Brain microvascular endothelial cell (primary cell): ENCODE data around the gene EPB41L1.
A peak's percentile ranks its signal among the peaks of the same experiment; 100 is the strongest.

Experiments used
- DNase-seq: peaks from one replicate; pipeline ENCODE4 v3.0.0-alpha.2; 2020
- H3K27ac ChIP-seq: fragments of 250-450 bp; sonication (Bioruptor Pico); 2 replicates; pipeline ENCODE4 v1.5.1; 2020; ENCODE audit warnings: mild to moderate bottlenecking, moderate library complexity
- H3K27me3 ChIP-seq: fragments of 250-450 bp; sonication (Bioruptor Pico); replicated peaks from 2 replicates; pipeline ENCODE4 v1.5.1; 2020; ENCODE audit warnings: mild to moderate bottlenecking
- H3K36me3 ChIP-seq: fragments of 250-450 bp; sonication (Bioruptor Pico); replicated peaks from 2 replicates; pipeline ENCODE4 v1.5.1; 2020; ENCODE audit warnings: mild to moderate bottlenecking
- H3K4me3 ChIP-seq: 2 replicates; pipeline ENCODE4 v1.5.1; 2011; ENCODE audit warnings: low read depth, mild to moderate bottlenecking, control low read depth, low read length, moderate library complexity
- in situ Hi-C: cut with HindIII; loops from 2 replicates; pipeline ENCODE4 v1.10.0; 2017; ENCODE audit warnings: low sequenced_read_pairs, low pct_ligation_motif_present
- TF ChIP-seq, protein P1 (sequence below): IDR thresholded peaks from 2 replicates; pipeline ENCODE4 v1.5.1; 2011; ENCODE audit warnings: low read depth, mild to moderate bottlenecking, moderate library complexity, low read length, control low read depth, inconsistent platforms; ENCODE audit errors: missing control alignments

The EPB41L1 gene

DNA sequence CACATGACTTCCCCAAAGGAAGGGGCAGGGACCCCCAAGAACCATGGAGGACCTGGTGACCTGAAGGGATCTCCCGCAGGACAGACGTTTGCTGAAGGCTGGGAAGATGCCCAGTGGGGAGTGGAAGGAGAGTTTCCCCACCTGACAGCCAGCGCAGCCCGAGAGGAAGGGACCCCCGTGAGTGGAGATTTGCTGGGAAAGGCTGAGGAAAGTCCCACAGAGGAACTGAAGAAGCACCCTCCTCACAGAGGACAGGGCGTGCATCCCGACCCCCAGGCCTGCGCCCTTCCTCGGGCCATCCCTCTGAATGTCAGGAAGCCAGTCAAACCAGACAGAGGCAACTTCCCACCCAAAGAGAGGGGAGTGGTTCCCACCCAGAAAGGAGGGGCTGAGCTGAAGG lies 52.1 kb downstream of the EPB41L1 start:
- Histone ChIP-seq H3K4me3 (no peak overlapping the region), H3K27ac (no peak overlapping the region), H3K27me3 (no peaks in the 10 kb centered on the region), H3K36me3 (no peaks in the 10 kb centered on the region)
- TF ChIP-seq, protein P1, sequence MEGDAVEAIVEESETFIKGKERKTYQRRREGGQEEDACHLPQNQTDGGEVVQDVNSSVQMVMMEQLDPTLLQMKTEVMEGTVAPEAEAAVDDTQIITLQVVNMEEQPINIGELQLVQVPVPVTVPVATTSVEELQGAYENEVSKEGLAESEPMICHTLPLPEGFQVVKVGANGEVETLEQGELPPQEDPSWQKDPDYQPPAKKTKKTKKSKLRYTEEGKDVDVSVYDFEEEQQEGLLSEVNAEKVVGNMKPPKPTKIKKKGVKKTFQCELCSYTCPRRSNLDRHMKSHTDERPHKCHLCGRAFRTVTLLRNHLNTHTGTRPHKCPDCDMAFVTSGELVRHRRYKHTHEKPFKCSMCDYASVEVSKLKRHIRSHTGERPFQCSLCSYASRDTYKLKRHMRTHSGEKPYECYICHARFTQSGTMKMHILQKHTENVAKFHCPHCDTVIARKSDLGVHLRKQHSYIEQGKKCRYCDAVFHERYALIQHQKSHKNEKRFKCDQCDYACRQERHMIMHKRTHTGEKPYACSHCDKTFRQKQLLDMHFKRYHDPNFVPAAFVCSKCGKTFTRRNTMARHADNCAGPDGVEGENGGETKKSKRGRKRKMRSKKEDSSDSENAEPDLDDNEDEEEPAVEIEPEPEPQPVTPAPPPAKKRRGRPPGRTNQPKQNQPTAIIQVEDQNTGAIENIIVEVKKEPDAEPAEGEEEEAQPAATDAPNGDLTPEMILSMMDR = no peak
- in situ Hi-C loops = no loop called here
- no peak for DNase-seq

DNA sequence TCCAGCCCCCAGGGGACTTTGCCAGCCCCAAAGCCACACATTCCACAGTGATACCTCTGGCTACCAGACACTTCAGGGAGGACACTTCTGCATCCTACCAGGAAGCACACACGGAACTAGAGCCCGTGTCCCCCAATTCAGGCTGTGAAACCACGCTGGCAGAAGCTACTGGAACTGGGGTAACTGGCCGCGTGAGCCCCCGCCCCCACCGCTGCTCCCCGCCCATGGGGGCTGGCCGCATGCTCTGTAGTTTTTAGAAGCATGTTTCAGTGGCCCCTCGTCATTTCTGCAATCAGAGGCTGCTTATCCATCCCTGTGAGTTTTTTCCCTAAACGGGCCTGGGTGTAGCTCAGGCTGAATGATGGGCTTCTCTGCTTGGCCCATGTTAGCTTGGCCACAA lies 53.1 kb downstream of the EPB41L1 start:
- H3K36me3 ChIP-seq = no peaks in the 10 kb centered on the region
- H3K27ac ChIP-seq = no peak overlapping the region
- no peak overlapping the region for H3K4me3 ChIP-seq
- no peaks in the 10 kb centered on the region for H3K27me3 ChIP-seq
- no peak for DNase-seq
- in situ Hi-C loops = no loop called here
- TF ChIP-seq, protein P1 = no peak

GRCh38 chr20:36208257-36208656 lies 53.7 kb downstream of the EPB41L1 start:
- in situ Hi-C loops = no loop called here
- TF ChIP-seq, protein P1 = no peak
- no peaks in the 10 kb centered on the region for H3K36me3 ChIP-seq
- H3K4me3 ChIP-seq = no peak overlapping the region
- DNase-seq = no peak
- H3K27ac ChIP-seq = no peak overlapping the region
- no peaks in the 10 kb centered on the region for H3K27me3 ChIP-seq

GRCh38 chr20:36210436-36211021 lies 56.0 kb downstream of the EPB41L1 start:
- no peaks in the 10 kb centered on the region for H3K27me3 ChIP-seq
- no peak overlapping the region for H3K4me3 ChIP-seq
- in situ Hi-C loops = no loop called here
- TF ChIP-seq, protein P1 = peak; percentile 44
- DNase-seq = no peak
- H3K27ac ChIP-seq = no peak overlapping the region
- H3K36me3 ChIP-seq = no peaks in the 10 kb centered on the region

DNA sequence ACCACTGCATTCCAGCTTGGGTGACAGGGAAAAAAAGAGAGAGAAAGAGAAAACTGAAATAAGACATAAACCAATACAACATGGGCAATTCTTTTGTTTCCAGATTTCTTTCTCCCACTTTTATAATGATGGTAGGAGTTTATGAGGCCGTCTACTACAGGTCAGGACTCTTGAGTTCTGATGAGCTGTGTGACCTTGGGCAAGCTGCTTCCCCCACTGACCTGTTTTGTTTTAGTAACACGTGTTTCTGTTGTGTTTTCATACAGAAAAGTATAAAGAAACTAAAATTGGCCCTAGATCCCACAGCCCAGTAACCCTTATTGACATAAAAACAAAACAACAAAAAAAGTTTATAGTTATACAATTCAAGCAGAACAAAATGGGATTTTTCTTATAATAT lies 58.8 kb downstream of the EPB41L1 start:
- Histone ChIP-seq H3K27me3 (no peaks in the 10 kb centered on the region), H3K36me3 (no peaks in the 10 kb centered on the region), H3K27ac (no peak overlapping the region), H3K4me3 (no peak overlapping the region)
- TF ChIP-seq, protein P1 = no peak
- in situ Hi-C loops = no loop called here
- DNase-seq = no peak

DNA sequence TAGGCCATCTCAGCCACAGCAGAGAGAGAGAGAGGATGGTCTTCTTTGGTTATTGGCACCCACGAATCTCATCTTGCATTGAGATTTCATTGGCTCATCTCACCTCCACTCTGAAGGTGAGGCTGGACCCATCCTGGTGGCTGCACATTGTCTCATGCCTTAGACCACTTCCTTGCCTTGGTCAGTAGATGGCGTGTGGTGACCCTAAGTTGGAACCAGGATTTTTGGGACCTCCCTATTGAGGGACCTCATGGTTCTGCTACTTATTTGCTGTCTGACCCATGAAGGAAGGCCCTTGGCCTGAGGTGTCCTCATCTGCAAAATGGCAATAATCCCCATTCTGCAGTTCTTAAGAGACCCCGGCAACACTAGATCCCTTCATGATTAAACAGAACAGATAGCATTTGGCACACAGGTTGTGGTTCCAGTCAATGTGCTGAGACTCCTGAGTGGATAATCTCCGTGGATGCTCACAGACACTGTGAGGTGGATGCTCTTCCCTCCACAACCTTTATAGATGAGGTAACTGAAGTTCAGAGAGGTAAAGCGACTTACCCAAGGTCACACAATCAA lies 60.2 kb downstream of the EPB41L1 start:
- TF ChIP-seq, protein P1 = peak; percentile 83
- no peak for DNase-seq
- Histone ChIP-seq H3K27me3 (no peaks in the 10 kb centered on the region), H3K36me3 (no peaks in the 10 kb centered on the region), H3K4me3 (no peak overlapping the region), H3K27ac (no peak overlapping the region)
- in situ Hi-C loops = no loop called here
